Measurements from ENCODE around the gene TGDS.

DNA sequence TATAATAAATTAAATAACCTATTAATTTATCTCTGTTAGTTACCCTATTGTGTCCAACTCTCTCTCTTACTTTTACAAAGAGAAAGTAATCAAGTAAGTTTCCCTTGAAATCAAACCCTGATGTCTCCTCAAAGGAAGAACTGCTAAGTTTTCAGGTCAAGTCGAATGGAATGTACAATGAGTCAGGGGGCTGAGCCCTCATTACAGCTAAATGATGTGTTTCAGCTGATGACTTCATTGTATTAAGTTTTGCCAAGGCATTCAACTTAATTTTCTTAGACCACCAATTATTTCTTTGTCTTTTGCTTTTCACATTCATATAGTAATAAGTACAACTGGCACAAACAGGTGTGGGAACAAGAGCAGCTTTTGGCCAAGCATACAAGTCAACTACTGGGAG, 61.8 kb downstream of the TGDS start:
- TF ChIP-seq, protein P1, sequence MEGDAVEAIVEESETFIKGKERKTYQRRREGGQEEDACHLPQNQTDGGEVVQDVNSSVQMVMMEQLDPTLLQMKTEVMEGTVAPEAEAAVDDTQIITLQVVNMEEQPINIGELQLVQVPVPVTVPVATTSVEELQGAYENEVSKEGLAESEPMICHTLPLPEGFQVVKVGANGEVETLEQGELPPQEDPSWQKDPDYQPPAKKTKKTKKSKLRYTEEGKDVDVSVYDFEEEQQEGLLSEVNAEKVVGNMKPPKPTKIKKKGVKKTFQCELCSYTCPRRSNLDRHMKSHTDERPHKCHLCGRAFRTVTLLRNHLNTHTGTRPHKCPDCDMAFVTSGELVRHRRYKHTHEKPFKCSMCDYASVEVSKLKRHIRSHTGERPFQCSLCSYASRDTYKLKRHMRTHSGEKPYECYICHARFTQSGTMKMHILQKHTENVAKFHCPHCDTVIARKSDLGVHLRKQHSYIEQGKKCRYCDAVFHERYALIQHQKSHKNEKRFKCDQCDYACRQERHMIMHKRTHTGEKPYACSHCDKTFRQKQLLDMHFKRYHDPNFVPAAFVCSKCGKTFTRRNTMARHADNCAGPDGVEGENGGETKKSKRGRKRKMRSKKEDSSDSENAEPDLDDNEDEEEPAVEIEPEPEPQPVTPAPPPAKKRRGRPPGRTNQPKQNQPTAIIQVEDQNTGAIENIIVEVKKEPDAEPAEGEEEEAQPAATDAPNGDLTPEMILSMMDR (IDR thresholded peaks at IDR 0.05) = no peak
- TF ChIP-seq EP300 (IDR thresholded peaks at IDR 0.05) (no peak), POLR2A (IDR thresholded peaks at IDR 0.05) (no peak), POLR2AphosphoS5 (IDR thresholded peaks at IDR 0.05) (no peak)
